GM19452 (cell line): ENCODE data around the gene TIMP4.

Experiments
- ATAC-seq: cut with Tn5 transposase; IDR thresholded peaks from one replicate; pipeline ENCODE4 v1.9.1; 2021; ENCODE audit not compliant: unreplicated experiment

Gene TIMP4

DNA sequence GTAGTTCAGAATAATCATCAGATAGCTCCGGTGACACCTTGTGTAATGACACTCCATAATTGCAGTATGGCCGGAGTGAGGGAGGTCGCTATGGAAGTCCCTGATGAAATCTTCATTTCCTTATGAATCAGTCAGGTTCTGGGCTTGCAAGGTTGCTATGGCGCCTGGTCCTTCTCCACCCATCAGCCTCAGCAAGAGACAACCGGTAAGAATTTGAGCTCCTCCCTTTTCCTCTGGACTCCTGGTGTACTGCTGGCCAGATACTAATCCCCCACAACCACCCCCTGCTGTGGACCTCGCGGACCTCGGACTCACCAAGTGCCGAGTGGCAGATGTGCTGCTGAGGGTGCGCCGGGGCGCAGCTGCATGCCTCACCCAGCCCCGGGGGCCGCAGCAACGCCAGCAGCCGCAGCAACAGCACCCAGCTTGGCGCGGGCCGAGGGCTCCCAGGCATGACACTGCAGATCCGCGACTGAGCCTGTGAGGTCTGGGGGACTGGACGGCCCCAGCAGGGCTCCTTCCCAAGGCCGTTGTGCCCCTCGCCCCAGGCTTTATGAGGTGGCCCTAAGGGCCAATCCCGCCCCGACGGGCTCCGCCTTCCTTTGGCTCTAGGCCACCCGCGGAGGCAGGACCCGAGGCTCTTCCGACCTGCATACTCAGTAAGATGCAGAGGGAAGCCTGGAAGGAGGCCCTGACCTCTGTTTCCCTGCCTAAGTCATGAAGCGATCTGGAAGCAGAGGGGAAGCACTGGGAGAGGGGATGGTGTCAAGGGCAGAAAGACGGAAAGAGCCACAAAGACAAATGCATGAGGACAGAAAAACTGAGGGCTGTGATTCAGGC is at the start of gene TIMP4:
Gene TIMP4 (minus strand): TSS at position 526 of the 840 bp plus-strand sequence. CDS start 72 bp downstream, at position 454.
- ATAC-seq = no peak

DNA sequence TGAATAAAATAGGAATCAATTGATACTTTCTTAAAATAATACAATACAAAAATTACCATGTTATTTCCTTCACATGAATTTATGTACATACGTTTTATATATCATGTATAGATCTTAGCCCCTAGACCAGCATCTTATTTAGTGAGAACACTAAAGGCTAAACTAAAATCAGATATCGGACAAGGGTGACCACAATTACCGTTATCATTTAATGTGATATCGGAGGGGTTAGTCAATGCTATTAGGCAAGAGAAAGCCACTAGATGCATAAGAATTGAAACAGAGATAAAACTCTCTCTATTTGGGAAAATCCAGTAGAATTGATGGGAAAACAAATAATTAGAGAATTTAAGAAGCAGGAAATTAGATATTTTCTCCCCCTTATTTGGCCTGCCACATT is 46.5 kb upstream of the TIMP4 start:
- ATAC-seq = no peak

DNA sequence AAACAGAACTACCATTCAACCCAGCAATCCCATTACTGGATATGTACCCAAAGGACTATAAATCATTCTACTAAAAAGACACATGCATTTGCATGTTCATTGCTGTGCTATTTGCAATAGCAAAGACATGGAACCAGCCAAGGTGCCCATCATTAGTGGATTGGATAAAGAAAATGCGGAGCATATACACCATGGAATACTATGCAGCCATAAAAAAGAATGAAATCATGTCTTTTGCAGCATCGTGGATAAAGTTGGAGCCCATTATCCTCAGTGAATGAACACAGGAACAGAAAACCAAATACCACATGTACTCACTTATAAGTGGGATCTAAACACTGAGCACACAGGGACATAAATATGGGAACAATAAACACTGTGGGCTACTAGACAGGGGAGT is 43.1 kb upstream of the TIMP4 start:
- ATAC-seq = no peak

DNA sequence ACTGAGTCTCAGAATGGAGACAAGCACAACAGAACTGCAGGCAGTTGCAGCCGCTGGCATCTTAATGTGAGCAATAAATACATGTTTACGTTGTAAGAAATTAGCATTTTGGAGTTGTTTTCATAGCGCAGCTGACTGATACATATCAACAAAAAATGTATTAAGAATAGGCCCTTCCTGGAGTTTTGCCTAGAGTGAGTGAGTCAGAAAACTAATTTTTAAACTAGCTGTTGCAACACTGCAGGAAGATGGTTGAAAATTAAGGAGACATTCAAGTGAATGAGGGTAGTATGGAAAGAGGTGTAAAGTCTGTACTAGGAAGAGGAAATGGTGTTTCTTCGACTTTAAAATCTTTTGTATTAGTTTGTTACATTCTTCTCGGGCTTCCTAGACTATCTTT is 39.6 kb upstream of the TIMP4 start:
- ATAC-seq = no peak

DNA sequence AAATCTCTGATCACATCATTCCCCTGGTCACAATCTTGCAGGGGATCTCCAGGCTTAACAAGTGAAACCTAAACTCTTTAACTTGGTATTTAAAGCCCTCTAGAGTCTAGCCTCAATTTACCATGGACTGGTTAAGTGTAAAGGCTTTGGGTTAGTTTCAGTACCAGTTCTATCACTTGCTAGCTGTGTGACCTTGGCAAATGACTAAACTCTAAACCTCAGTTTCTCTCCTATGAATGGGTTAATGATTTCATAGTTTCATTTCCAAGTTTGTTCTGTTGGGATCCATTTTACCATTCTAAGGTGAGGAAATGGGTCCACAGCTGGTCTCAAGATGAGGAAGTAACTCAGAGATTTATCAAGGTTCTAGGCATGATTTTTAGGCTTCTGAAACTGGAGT is 38.8 kb upstream of the TIMP4 start:
- peak; percentile 53 for ATAC-seq

DNA sequence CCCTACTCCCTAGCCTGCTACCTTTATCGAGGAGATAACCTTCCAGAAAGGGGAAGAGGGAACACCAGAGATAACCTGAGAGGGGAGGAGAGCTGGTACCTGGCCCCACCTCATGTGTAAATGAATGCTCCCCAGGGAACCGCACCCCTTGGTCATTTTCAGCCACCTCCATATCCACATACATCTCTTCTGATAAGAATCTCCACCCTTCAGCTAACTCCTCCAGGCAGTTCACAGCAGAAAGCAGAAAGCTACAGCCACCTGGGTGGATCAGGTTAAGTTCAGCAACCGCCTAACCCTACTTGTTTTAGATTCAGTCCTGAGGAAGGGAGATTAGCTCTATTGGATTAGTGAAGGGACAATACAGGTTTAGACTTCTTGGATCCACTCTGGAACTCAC is 38.0 kb upstream of the TIMP4 start:
- no peak for ATAC-seq

DNA sequence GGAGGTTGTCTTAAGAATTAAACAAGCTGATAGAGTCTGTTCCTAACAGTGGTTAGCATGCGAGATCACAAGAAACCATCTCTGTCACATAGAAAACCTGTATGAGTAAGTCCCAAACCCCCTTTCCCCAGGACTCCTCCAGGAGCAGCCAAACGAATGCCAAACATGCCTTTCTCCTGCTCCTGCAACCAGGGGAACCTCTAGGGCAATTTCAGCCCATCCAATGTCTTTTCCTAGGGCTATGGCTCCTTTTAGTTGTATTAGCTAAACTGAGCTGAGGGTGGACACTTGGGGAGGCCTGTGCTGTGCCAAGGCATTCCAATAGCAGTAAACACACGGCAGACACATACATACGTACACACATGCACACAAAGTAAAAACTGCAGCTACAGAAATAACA is 36.5 kb upstream of the TIMP4 start:
- no peak for ATAC-seq

DNA sequence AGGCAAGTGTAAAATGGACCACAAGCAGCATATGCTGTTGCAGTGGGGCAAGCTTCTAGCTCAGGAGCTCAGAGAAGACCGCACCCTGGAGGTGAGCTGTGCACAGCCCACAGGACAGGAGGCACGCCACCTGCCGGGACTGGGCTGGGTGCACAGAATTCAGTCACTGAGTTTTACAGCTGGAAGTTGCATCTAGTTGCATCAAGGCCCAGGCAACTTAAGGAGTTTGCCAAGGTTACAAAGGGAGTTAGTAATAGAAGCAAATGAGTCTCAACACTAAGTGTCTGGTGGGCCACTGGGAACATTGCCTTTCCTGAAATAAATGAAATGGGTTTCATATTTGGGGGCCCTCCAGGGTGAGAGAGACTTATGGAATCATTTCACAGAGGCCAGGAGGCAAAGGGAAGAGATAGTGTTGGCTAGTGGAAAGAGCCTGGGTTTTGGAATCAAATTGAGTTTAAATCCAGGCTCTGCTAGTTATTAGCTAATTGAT is 36.0 kb upstream of the TIMP4 start:
- ATAC-seq = no peak

DNA sequence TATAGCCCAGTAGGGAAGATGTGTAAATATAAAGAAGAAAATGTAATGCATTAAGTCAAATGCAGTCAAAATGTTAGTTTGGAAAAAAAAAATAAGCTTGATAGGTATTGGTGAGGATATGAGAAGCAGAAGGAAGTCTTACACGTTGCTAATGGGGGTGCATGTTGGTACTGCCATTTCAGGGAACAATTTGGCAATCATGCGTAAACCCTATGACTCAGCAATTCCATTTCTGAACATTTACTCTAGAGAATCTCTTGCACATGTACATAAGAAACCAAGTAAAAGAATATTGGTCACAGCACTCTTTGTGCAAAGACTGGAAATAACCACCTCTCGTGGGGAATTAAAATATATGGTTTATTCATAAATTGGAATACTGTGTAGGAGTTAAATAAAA is 35.5 kb upstream of the TIMP4 start:
- no peak for ATAC-seq

DNA sequence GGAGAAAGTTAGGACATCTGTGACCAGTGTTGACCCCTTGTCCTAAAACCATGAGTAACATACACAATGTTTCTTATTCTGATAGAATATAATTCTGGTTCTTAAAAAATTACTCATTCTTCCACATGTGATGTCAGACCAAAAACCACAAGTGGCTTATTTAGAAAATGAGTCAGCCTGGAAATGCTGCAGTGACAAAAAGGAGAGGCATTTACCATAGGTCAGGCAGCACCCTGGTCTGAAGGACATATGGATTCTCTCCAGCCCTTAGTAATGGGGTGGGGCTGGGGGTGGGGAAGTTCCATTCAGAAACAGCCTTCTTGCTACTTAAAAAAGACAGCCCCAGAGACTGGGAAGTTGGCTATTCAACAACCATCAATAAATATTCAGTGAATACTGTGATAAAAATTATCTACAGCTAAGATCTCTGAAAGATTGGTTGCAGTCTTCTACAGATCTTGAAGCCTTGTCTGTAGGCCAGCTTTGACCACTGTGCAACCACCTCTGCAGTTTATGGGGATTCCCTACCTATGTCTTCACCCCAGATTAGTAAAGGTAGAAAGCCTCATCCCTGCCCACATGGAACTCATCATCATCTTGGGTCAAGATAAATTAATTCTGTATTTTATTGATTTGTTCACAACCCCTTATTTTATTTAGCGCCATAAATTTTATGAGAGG is 34.9 kb upstream of the TIMP4 start:
- peak; percentile 47 for ATAC-seq

DNA sequence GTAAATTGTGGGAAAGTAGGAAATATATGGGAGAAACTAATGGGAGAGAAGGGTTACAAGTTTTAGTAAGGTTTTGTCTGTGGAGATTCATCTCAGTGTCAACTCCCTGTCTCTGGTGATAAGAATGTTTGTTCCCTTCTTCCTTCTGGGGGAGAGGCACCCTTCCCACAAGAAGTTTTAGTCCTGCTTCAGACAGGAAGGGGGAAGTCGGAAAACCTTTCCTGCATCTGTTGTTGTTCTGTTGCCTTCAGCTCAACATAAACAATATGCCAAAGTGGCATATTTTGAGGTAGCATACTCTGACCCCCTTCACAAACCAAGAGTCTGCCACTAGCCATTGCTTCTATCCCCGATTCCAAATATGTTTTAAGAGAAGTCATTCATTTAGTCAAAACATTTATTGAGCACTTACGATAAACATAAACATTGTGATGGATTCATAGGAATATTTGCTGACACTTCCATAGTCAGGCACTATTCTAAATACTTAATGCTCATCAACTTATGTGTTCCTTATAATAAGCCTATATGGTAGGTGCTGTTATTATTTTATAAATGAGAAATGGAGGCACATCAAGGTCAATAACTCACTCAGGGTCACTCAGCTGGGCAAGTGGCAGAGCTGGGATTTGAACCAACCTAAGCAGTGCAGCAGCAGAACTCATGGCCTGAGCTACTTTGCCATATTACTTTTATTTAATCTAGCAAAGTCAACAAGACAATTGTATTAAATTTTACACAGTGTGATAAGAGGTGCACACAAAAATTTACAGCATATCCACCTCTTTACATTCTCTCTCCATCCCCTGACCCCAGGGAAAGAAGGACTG is 34.2 kb upstream of the TIMP4 start:
- ATAC-seq = no peak

DNA sequence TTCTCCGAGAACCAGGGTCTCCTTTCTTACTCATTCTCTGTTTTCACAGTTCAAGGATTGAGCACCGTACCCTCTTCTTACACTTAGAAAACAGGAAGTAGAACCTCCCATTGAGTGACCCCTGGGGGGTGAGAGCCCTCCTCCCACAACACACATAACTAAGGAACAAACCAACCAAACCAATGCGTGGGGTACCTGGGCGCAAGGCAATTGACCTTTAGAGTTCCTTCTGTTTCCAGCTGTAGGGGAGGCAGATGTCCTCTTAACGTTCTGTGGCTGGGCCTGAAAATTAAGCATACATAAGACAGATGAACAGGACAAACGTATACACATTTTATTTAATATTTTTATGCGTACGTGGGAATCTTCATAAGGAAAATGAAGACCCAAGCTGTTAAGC is 33.5 kb upstream of the TIMP4 start:
- no peak for ATAC-seq

DNA sequence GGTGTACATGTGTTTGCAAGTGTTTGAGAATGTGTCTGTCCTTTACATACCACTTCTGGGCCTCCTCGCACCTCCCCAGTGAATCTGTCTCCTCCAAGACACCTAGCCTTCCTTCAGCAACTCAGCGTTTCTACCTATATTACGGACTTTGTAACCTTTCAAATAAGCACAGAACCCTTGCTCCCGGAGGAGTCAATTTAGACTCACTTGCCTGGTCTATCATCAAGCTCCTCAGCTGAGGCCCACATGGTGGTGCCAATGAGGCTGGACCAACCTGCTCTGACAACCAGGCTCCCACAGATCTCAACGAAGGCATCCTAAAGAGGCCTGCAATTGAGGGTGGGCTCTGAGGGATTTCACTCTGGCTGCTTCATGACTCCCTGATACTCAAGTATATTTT is 32.8 kb upstream of the TIMP4 start:
- ATAC-seq = no peak

DNA sequence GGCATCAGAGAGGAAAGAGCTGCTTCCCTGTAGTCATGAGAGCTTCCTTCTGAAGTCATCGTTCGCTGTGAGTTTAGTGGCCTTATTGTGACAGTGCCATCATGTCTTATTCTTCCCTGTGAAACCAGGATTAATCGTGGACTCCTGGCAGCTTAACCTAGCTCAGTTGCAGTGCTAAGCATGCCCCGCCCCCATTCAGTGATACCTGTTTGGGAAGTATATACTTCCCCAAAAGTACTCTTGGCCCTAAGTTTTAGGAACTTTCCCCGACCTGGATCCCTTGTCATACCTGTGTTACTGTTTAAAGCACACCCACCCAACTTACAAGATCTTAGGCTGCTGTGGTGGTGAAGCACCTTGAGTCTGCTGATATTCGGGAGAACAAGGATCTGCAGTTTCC is 32.1 kb upstream of the TIMP4 start:
- no peak for ATAC-seq

DNA sequence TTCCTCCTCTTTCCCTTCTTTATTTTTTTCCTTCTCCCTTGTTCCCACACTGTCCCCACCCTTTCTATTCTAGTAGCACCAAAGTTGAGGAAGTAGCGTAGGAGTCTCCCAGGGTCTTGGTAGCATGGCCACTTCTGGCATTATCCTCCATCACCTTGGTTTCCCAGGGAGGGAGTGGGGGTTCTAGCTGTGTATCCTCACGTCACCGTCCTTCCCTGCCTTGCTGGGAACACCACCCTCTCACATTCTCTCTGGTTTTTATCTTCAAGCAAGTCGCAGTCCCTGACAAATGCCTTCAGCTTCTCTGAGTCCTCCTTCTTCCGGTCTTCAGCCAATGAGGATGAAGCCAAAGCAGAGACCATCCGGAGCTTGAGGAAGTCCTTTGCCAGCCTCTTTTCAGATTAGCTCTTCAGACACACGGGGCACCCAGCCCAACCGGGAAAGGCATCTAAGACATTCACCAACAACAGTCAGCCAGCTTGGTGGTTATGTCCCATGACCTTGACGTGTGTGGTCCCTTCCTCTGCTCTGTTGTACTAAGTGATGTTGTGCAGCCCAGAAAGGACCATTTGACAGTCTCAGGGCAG is 31.6 kb upstream of the TIMP4 start:
- no peak for ATAC-seq

DNA sequence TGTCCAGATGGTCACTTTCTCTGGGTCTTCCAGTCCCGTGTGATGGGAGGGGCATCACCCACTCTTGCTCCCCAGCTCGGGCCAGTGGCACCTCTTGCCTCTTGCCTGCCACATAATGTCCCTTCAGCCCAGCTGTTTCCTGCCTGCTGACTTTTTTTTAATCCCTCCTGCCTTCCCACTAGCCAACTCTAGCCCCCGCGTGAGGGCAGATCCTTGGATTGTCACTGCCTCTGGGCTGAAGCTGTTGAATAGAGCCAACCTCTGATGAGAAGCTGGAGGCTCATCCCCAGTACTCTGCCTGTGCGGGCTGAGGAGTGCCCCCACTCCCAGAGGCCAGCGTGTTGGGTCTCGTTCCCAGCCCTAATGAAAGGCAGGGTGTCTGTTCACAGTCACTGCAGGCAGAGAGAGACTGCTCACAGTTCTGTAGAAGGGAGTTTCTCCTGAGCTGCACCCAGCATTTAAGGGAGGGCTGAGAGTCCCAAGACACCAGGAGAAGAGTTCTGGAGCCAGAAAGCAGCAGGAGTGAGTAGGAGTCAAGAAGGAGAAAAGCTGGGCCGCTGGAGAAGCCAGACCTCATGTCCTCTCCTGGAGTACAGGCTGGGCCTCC is 30.1 kb upstream of the TIMP4 start:
- no peak for ATAC-seq

DNA sequence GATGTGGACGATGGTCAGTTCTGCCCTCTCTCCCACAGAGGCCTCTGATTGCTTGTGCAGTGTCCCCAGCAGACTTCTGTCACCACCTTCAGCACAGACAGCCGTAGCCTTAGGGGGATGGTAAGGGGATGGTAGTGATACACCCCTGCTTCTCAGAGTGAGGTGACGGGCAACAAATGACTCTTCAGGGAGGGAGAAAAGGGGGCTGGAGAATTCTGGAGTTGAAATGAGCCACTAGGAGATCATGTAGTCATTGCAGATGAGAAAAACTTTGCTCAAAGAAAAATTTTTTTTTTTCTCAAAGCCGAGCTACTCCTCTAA is 29.6 kb upstream of the TIMP4 start:
- no peak for ATAC-seq

DNA sequence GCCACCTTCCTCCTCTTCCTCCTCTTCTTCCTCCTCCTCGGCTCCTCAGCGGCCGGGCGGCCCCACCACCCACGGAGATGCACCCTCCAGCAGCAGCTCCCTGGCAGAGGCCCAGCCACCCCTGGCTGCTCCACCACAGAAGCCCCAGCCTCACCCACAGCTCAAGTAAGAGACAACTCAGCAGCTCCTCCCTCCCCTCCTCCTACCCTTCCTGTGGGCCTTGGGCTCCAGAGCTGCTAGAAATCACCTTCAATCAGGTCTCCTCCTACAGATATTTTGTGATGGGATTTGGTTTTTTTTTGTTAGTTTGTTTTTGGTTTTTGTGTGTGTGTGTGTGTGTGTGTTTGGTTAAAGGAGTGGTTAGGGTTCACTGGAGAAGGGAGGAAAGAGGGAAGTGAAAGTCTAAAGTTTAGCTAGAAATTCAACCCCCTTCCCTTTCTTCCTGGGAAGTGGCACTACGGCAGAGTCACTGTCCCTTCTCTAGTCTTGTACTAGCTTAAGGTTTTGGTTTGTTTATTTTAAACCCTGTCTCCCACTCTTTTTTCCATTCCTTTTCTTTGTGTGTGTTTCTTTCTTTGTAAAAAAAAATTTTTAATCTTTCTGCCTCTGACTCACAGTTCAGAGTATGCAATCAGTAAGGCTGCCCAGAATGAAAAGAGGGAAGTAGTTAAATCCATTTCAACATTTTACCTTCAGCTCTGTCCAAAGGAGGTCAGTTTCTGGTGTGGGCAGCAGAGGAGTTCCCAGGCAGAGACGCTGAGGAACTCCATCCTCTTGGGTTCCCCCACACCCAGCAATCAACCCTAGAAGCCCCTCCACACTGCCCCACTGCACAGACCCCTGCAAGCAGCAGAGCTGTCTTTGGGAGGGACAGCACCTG is 29.0 kb upstream of the TIMP4 start:
- peak; percentile 70 for ATAC-seq

DNA sequence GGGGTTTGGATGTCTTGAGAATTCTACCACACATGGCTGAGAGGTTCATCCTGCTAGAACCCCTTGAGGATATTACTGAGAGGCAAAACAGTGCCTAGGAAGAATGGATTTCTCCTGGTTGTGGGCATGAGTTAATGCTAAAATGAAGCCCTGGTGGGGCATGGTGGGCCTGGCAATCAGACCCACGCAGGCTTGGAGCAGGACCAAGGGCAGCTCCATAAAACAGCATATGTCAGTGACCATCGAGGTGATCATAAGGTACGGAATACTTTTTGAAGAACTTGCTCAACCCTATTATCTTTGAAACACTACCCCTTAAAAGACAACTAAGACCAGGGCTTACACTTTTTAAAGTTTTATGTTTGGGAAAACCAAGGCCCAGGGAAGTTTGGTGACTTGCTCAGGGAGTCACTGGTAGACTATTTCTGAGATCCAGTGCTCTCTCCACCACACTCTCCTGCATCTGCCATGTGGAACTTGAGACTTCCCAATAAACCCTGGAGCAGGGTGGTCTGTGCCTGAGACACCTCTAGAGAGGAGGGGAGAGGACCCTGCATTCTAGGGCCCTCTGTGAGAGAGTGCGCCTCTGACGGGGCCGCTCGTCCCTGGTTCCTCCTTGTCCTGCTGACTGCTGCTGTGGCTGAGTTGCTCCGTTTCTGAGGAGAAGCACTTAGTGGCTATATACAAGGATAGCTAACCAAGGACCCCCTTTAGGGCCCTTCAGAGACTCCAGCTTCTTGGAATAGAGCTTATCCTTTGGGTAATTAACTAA is 28.0 kb upstream of the TIMP4 start:
- no peak for ATAC-seq
